PFSK-1 (cell line): ENCODE results near the gene PTPRQ.

ENCODE experiments used
- FOXP2 ChIP-seq: optimal IDR thresholded peaks from 2 replicates; pipeline ENCODE3; 2011; ENCODE audit warnings: borderline replicate concordance, control low read depth, inconsistent platforms; ENCODE audit not compliant: insufficient read depth; ENCODE audit errors: extremely low read length, extremely low read depth
- POLR2AphosphoS5 ChIP-seq: IDR thresholded peaks from 2 replicates; pipeline ENCODE4 v1.6.1; 2012; ENCODE audit warnings: low read depth, mild to moderate bottlenecking, control low read depth, low read length, moderate library complexity
- REST ChIP-seq, 2 experiments: IDR thresholded peaks; 2 replicates each; pipeline versions ENCODE4 v1.6.1 to v1.8.0; 2011 to 2012; ENCODE audit warnings: low read depth in 2 of 2, low read length in 2 of 2, control low read depth in 1 of 2, inconsistent platforms in 1 of 2, mild to moderate bottlenecking in 1 of 2, moderate library complexity in 1 of 2; ENCODE audit not compliant: insufficient read depth in 1 of 2
- SIN3A ChIP-seq: IDR thresholded peaks from 2 replicates; pipeline ENCODE4 v1.6.1; 2012; ENCODE audit warnings: mild to moderate bottlenecking, low read length, moderate library complexity, borderline replicate concordance; ENCODE audit not compliant: insufficient read depth
- TAF1 ChIP-seq: IDR thresholded peaks from 2 replicates; pipeline ENCODE4 v1.6.1; 2012; ENCODE audit warnings: low read length, control low read depth, borderline replicate concordance; ENCODE audit not compliant: insufficient read depth

Gene PTPRQ

GRCh38 chr12:80553316-80553715 is 109.3 kb downstream of the PTPRQ start:
- TF ChIP-seq TAF1 (no peak), POLR2AphosphoS5 (no peak), FOXP2 (no peak), REST (IDR thresholded peaks at IDR 0.05; ENCODE audit: insufficient read depth in 1 of 2, low read depth in 2 of 2, low read length in 2 of 2) (no peak), SIN3A (no peak)

GRCh38 chr12:80556566-80556965 is 112.5 kb downstream of the PTPRQ start:
- TF ChIP-seq POLR2AphosphoS5 (no peak), FOXP2 (no peak), REST (IDR thresholded peaks at IDR 0.05; ENCODE audit: insufficient read depth in 1 of 2, low read depth in 2 of 2, low read length in 2 of 2) (no peak), SIN3A (no peak), TAF1 (no peak)

- TF ChIP-seq POLR2AphosphoS5, result no peak
- TF ChIP-seq TAF1, result no peak
- no peak for TF ChIP-seq SIN3A
Measured at GRCh38 chr12:80559766-80560165, 115.7 kb downstream of the PTPRQ start.

GRCh38 chr12:80565271-80565670 is 121.2 kb downstream of the PTPRQ start:
- no peak for TF ChIP-seq FOXP2
- TF ChIP-seq SIN3A, result no peak
- TF ChIP-seq TAF1, result no peak
- no peak for TF ChIP-seq REST (IDR thresholded peaks at IDR 0.05; ENCODE audit: insufficient read depth in 1 of 2, low read depth in 2 of 2, low read length in 2 of 2)
- TF ChIP-seq POLR2AphosphoS5, result no peak

- TF ChIP-seq FOXP2, result no peak
- no peak for TF ChIP-seq POLR2AphosphoS5
- no peak for TF ChIP-seq REST (IDR thresholded peaks at IDR 0.05; ENCODE audit: insufficient read depth in 1 of 2, low read depth in 2 of 2, low read length in 2 of 2)
- TF ChIP-seq TAF1, result no peak
- TF ChIP-seq SIN3A, result no peak
Measured at GRCh38 chr12:80567401-80567800, 123.4 kb downstream of the PTPRQ start.
